ENCODE measurements around the gene DIO1. TPM values are rescaled to one million over a fixed set of nuclear protein-coding genes. Genes with fewer than 3 reads are reported as not detected.
A peak's percentile ranks its signal among the peaks of the same experiment; 100 is the strongest.
"Not testable (repeated sequence)": the region's sequence is repeated elsewhere in the genome, so short reads cannot be mapped to it uniquely, and the experiment has no call there.

Gene DIO1
- total RNA-seq (2014; rRNA removed; shearing (Covaris generic)): not detected in 2 replicates

GRCh38 chr1:53893999-53894636, at the start of gene DIO1:
DIO1 (plus strand) TSS chr1:53894187; CDS start chr1:53894211, 24 bp downstream.
- H3K4me1 ChIP-seq (replicated peaks): peaks cover 21% of the 10 kb centered on the region
- no peak within 1 kb of the TSS for H3K27ac ChIP-seq
- no peak for DNase-seq (ENCODE audit: low read depth in 1 of 2, low spot score in 2 of 2)
- H3K27me3 ChIP-seq (replicated peaks): no peaks in the 10 kb centered on the region
- no peaks in the 10 kb centered on the region for H3K9me3 ChIP-seq (replicated peaks)
- no peak within 1 kb of the TSS for H3K4me3 ChIP-seq
- H3K36me3 ChIP-seq: no peaks in the 10 kb centered on the region

GRCh38 chr1:53847980-53848379, 46.0 kb upstream of the DIO1 start:
- Histone ChIP-seq H3K9me3 (replicated peaks) (0 out of 2 replicates have a peak, but pooled peaks cover 2% of the 10 kb centered on the region), H3K4me3 (no peak overlapping the region), H3K27ac (no peak overlapping the region), H3K36me3 (peaks cover 14% of the 10 kb centered on the region), H3K27me3 (replicated peaks) (no peaks in the 10 kb centered on the region), H3K4me1 (replicated peaks) (no peaks in the 10 kb centered on the region)
- DNase-seq (ENCODE audit: low read depth in 1 of 2, low spot score in 2 of 2): no peak

- DNase-seq (ENCODE audit: low read depth in 1 of 2, low spot score in 2 of 2): no peak
- H3K36me3 ChIP-seq: peaks cover 22% of the 10 kb centered on the region
- no peak overlapping the region for H3K4me3 ChIP-seq
- H3K9me3 ChIP-seq (replicated peaks): 0 out of 2 replicates have a peak, but pooled peaks cover 2% of the 10 kb centered on the region
- H3K4me1 ChIP-seq (replicated peaks): no peaks in the 10 kb centered on the region
- H3K27me3 ChIP-seq (replicated peaks): no peaks in the 10 kb centered on the region
- H3K27ac ChIP-seq: no peak overlapping the region
Measured at GRCh38 chr1:53850082-53850673, 43.8 kb upstream of the DIO1 start.

GRCh38 chr1:53851571-53852285, 42.3 kb upstream of the DIO1 start:
- Histone ChIP-seq H3K4me1 (replicated peaks) (no peaks in the 10 kb centered on the region), H3K36me3 (peaks cover 23% of the 10 kb centered on the region), H3K27ac (no peak overlapping the region), H3K4me3 (no peak overlapping the region), H3K9me3 (replicated peaks) (0 out of 2 replicates have a peak, but pooled peaks cover 2% of the 10 kb centered on the region), H3K27me3 (replicated peaks) (no peaks in the 10 kb centered on the region)
- DNase-seq (ENCODE audit: low read depth in 1 of 2, low spot score in 2 of 2): no peak

- DNase-seq (ENCODE audit: low read depth in 1 of 2, low spot score in 2 of 2): peak; percentile 31 to 47
- no peaks in the 10 kb centered on the region for H3K27me3 ChIP-seq (replicated peaks)
- H3K4me3 ChIP-seq: no peak overlapping the region
- no peaks in the 10 kb centered on the region for H3K9me3 ChIP-seq (replicated peaks)
- no peaks in the 10 kb centered on the region for H3K4me1 ChIP-seq (replicated peaks)
- H3K36me3 ChIP-seq: peaks cover 15% of the 10 kb centered on the region
- H3K27ac ChIP-seq: no peak overlapping the region
Measured at GRCh38 chr1:53860967-53861411, 33.0 kb upstream of the DIO1 start.

GRCh38 chr1:53862507-53862906, 31.5 kb upstream of the DIO1 start:
- DNase-seq (ENCODE audit: low read depth in 1 of 2, low spot score in 2 of 2): no peak
- Histone ChIP-seq H3K27ac (no peak overlapping the region), H3K4me1 (replicated peaks) (no peaks in the 10 kb centered on the region), H3K36me3 (peaks cover 10% of the 10 kb centered on the region), H3K9me3 (replicated peaks) (no peaks in the 10 kb centered on the region), H3K27me3 (replicated peaks) (no peaks in the 10 kb centered on the region), H3K4me3 (no peak overlapping the region)

GRCh38 chr1:53868565-53868964, 25.4 kb upstream of the DIO1 start:
- no peaks in the 10 kb centered on the region for H3K4me1 ChIP-seq (replicated peaks)
- no peaks in the 10 kb centered on the region for H3K9me3 ChIP-seq (replicated peaks)
- H3K27ac ChIP-seq: no peak overlapping the region
- peaks cover 27% of the 10 kb centered on the region for H3K36me3 ChIP-seq
- H3K27me3 ChIP-seq (replicated peaks): no peaks in the 10 kb centered on the region
- no peak for DNase-seq (ENCODE audit: low read depth in 1 of 2, low spot score in 2 of 2)
- H3K4me3 ChIP-seq: no peak overlapping the region

GRCh38 chr1:53869454-53870117, 24.4 kb upstream of the DIO1 start:
- H3K9me3 ChIP-seq (replicated peaks): no peaks in the 10 kb centered on the region
- H3K4me1 ChIP-seq (replicated peaks): no peaks in the 10 kb centered on the region
- H3K27ac ChIP-seq: no peak overlapping the region
- peaks cover 27% of the 10 kb centered on the region for H3K36me3 ChIP-seq
- DNase-seq (ENCODE audit: low read depth in 1 of 2, low spot score in 2 of 2): no peak
- H3K27me3 ChIP-seq (replicated peaks): no peaks in the 10 kb centered on the region
- no peak overlapping the region for H3K4me3 ChIP-seq

GRCh38 chr1:53871221-53871620, 22.8 kb upstream of the DIO1 start:
- no peaks in the 10 kb centered on the region for H3K9me3 ChIP-seq (replicated peaks)
- H3K27ac ChIP-seq: no peak overlapping the region
- no peaks in the 10 kb centered on the region for H3K4me1 ChIP-seq (replicated peaks)
- no peak for DNase-seq (ENCODE audit: low read depth in 1 of 2, low spot score in 2 of 2)
- peaks cover 34% of the 10 kb centered on the region for H3K36me3 ChIP-seq
- H3K4me3 ChIP-seq: no peak overlapping the region
- H3K27me3 ChIP-seq (replicated peaks): no peaks in the 10 kb centered on the region

GRCh38 chr1:53871773-53872484, 22.1 kb upstream of the DIO1 start:
- no peaks in the 10 kb centered on the region for H3K27me3 ChIP-seq (replicated peaks)
- no peaks in the 10 kb centered on the region for H3K9me3 ChIP-seq (replicated peaks)
- H3K4me3 ChIP-seq: no peak overlapping the region
- peaks cover 37% of the 10 kb centered on the region for H3K36me3 ChIP-seq
- H3K4me1 ChIP-seq (replicated peaks): no peaks in the 10 kb centered on the region
- DNase-seq (ENCODE audit: low read depth in 1 of 2, low spot score in 2 of 2): no peak
- H3K27ac ChIP-seq: no peak overlapping the region

GRCh38 chr1:53875150-53875549, 18.8 kb upstream of the DIO1 start:
- not testable (repeated sequence) for H3K27ac ChIP-seq

GRCh38 chr1:53878492-53879105, 15.4 kb upstream of the DIO1 start:
- Histone ChIP-seq H3K27ac (no peak overlapping the region), H3K27me3 (replicated peaks) (no peaks in the 10 kb centered on the region), H3K9me3 (replicated peaks) (no peaks in the 10 kb centered on the region), H3K36me3 (peaks cover 42% of the 10 kb centered on the region), H3K4me1 (replicated peaks) (no peaks in the 10 kb centered on the region), H3K4me3 (no peak overlapping the region)
- DNase-seq (ENCODE audit: low read depth in 1 of 2, low spot score in 2 of 2): peak in 1 of 2 experiments; percentile 40

More at GRCh38 chr1:53875150-53875549, 18.8 kb upstream of the DIO1 start:
- not testable (repeated sequence) for DNase-seq (ENCODE audit: low read depth in 1 of 2, low spot score in 2 of 2); H3K27me3 ChIP-seq (replicated peaks); H3K4me1 ChIP-seq (replicated peaks); H3K9me3 ChIP-seq (replicated peaks); H3K4me3 ChIP-seq
- peaks cover 40% of the 10 kb centered on the region for H3K36me3 ChIP-seq

- H3K36me3 ChIP-seq: peaks cover 29% of the 10 kb centered on the region
- DNase-seq (ENCODE audit: low read depth in 1 of 2, low spot score in 2 of 2); H3K27me3 ChIP-seq (replicated peaks); H3K27ac ChIP-seq; H3K4me1 ChIP-seq (replicated peaks); H3K4me3 ChIP-seq; H3K9me3 ChIP-seq (replicated peaks): not testable (repeated sequence)
Measured at GRCh38 chr1:53881853-53882252, 12.1 kb upstream of the DIO1 start.
